Measurements from ENCODE around the gene CRYBB1. TPM values are rescaled to one million over a fixed set of nuclear protein-coding genes. Genes with fewer than 3 reads are reported as not detected.

The CRYBB1 gene
- total and polyA plus RNA-seq, 2 of the 13 experiments (the other 11 are each of a cell fraction or from before 2014, with no cell fraction given) = not detected

- in situ Hi-C loops (cut with HindIII; ENCODE audit: extremely low pct_ligation_motif_present, low pct_unique_long_range_greater_than_20kb) (no loop called here), intact Hi-C loops (cut with micrococcal nuclease; ENCODE audit: unreplicated experiment) (no loop called here)
- H3K4me1 ChIP-seq (ENCODE audit: insufficient read depth, low read length) = no peaks in the 10 kb centered on the region
- H3K4me3 ChIP-seq (replicated peaks in 1 of 3; ENCODE audit: insufficient read depth in 1 of 3, low read depth in 2 of 3, low read length in 3 of 3) = no peak overlapping the region
- no peak overlapping the region for H3K4me2 ChIP-seq (ENCODE audit: low read depth, low read length)
- DNase-seq (ENCODE audit: low spot score) (no peak), ATAC-seq (no peak), FAIRE-seq (no peak)
- H3K36me3 ChIP-seq (replicated peaks in 1 of 2; ENCODE audit: control insufficient read depth in 1 of 2, insufficient read depth in 2 of 2, low read length in 2 of 2) = 0 out of 5 replicates have a peak, but pooled peaks cover 0 to 4% of the 10 kb centered on the region in 2 experiments
- WGBS (ENCODE audit: low lambda C conversion rate) = 97% methylated on average over 13 of the region's 13 CpGs
- no peak overlapping the region for H2AFZ ChIP-seq (ENCODE audit: low read length)
- no peak for TF ChIP-seq HOXA3 (CRISPR knock-in tag; IDR thresholded peaks at IDR 0.05)
- no peak for TF ChIP-seq ZNF557 (CRISPR knock-in tag; IDR thresholded peaks at IDR 0.05)
- no peak for TF ChIP-seq ATF3 (CRISPR knock-in tag; IDR thresholded peaks at IDR 0.05)
- no peak for TF ChIP-seq GPBP1L1 (CRISPR knock-in tag; IDR thresholded peaks at IDR 0.05)
- TF ChIP-seq TIGD3 (CRISPR knock-in tag; IDR thresholded peaks at IDR 0.05; ENCODE audit: borderline replicate concordance) = no peak
- no peak for TF ChIP-seq ZNF292 (CRISPR knock-in tag; IDR thresholded peaks at IDR 0.05; ENCODE audit: borderline replicate concordance, low read depth)
- TF ChIP-seq E2F2 (CRISPR knock-in tag; IDR thresholded peaks at IDR 0.05; ENCODE audit: borderline replicate concordance) = no peak
- no peak for TF ChIP-seq ZNF335 (CRISPR knock-in tag; IDR thresholded peaks at IDR 0.05)
- TF ChIP-seq ZNF230 (CRISPR knock-in tag; IDR thresholded peaks at IDR 0.05) = no peak
- no peak for TF ChIP-seq ZNF20 (CRISPR knock-in tag; IDR thresholded peaks at IDR 0.05)
- TF ChIP-seq PTBP1 (IDR thresholded peaks at IDR 0.05; ENCODE audit: low read depth, low read length, poor library complexity, severe bottlenecking) = no peak
- TF ChIP-seq NFATC3 (CRISPR knock-in tag; IDR thresholded peaks at IDR 0.05) = no peak
- no peak for TF ChIP-seq MED1 (CRISPR knock-in tag; IDR thresholded peaks at IDR 0.05)
- no peak for TF ChIP-seq ZNF883 (CRISPR knock-in tag; IDR thresholded peaks at IDR 0.05; ENCODE audit: not compliant biosample characterization)
- TF ChIP-seq FOSL1 (CRISPR knock-in tag; IDR thresholded peaks at IDR 0.05; ENCODE audit: borderline replicate concordance) = no peak
- H3K27me3 ChIP-seq (ENCODE audit: control insufficient read depth in 1 of 2, insufficient read depth in 2 of 2, low read length in 2 of 2) = no peaks in the 10 kb centered on the region
- ChIA-PET CTCF (ENCODE audit: low intra/inter-chr PET ratio, low total read pairs) (no interaction called here), POLR2A (no interaction called here)
- H4K20me1 ChIP-seq (ENCODE audit: insufficient read depth, low read length) = 0 out of 2 replicates have a peak, but pooled peaks cover 2% of the 10 kb centered on the region
- no TSS peak for BruUV-seq (replicated peaks)
- H3K79me2 ChIP-seq (ENCODE audit: insufficient read depth, low read length) = no peaks in the 10 kb centered on the region
- H3K9me3 ChIP-seq (ENCODE audit: low read length) = no peaks in the 10 kb centered on the region
- H3K27ac ChIP-seq (ENCODE audit: extremely low read length, insufficient read depth, low read length) = no peak overlapping the region
- H3K9ac ChIP-seq (ENCODE audit: insufficient read depth, low read depth, low read length) = no peak overlapping the region
These were observed 46.8 kb downstream of the CRYBB1 start for GRCh38 chr22:26570864-26571525.
